Measurements from ENCODE around the gene GBX2. TPM values are rescaled to one million over a fixed set of nuclear protein-coding genes. Genes with fewer than 3 reads are reported as not detected.

GBX2 gene
- total RNA-seq, 1 experiment from 2014 or later, result 24.4 TPM

GRCh38 chr2:236130349-236130998 lies 37.7 kb downstream of the GBX2 start:
- no peaks in the 10 kb centered on the region; the same call in 1 of the 2 replicates for H3K36me3 ChIP-seq (replicated peaks; ENCODE audit: control insufficient read depth, insufficient read depth, low read length)
- H3K27me3 ChIP-seq (ENCODE audit: control insufficient read depth, insufficient read depth, low read length), result no peaks in the 10 kb centered on the region
- peak; percentile 52 for DNase-seq
- no peak overlapping the region for H3K4me3 ChIP-seq (ENCODE audit: insufficient read depth, low read depth, low read length)

- no peak for DNase-seq
- Histone ChIP-seq H3K4me3 (ENCODE audit: insufficient read depth, low read depth, low read length) (no peak overlapping the region), H3K36me3 (replicated peaks; ENCODE audit: control insufficient read depth, insufficient read depth, low read length) (no peaks in the 10 kb centered on the region; the same call in 1 of the 2 replicates), H3K27me3 (ENCODE audit: control insufficient read depth, insufficient read depth, low read length) (no peaks in the 10 kb centered on the region)
These were observed 38.3 kb downstream of the GBX2 start for GRCh38 chr2:236129935-236130334.

- Histone ChIP-seq H3K27me3 (ENCODE audit: control insufficient read depth, insufficient read depth, low read length) (no peaks in the 10 kb centered on the region), H3K4me3 (ENCODE audit: insufficient read depth, low read depth, low read length) (no peak overlapping the region), H3K36me3 (replicated peaks; ENCODE audit: control insufficient read depth, insufficient read depth, low read length) (no peaks in the 10 kb centered on the region; the same call in 1 of the 2 replicates)
- DNase-seq, result peak; percentile 54
These were observed 39.9 kb downstream of the GBX2 start for GRCh38 chr2:236128321-236128720.

- Histone ChIP-seq H3K4me3 (ENCODE audit: insufficient read depth, low read depth, low read length) (no peak overlapping the region), H3K36me3 (replicated peaks; ENCODE audit: control insufficient read depth, insufficient read depth, low read length) (no peaks in the 10 kb centered on the region), H3K27me3 (ENCODE audit: control insufficient read depth, insufficient read depth, low read length) (no peaks in the 10 kb centered on the region)
- peak; percentile 50 for DNase-seq
These were observed 41.2 kb downstream of the GBX2 start for GRCh38 chr2:236127010-236127409.

- Histone ChIP-seq H3K36me3 (replicated peaks; ENCODE audit: control insufficient read depth, insufficient read depth, low read length) (no peaks in the 10 kb centered on the region), H3K4me3 (ENCODE audit: insufficient read depth, low read depth, low read length) (no peak overlapping the region), H3K27me3 (ENCODE audit: control insufficient read depth, insufficient read depth, low read length) (no peaks in the 10 kb centered on the region)
- DNase-seq, result no peak
These were observed 42.6 kb downstream of the GBX2 start for GRCh38 chr2:236125541-236125940.

GRCh38 chr2:236124182-236124893 lies 43.8 kb downstream of the GBX2 start:
- H3K36me3 ChIP-seq (replicated peaks; ENCODE audit: control insufficient read depth, insufficient read depth, low read length), result no peaks in the 10 kb centered on the region
- H3K4me3 ChIP-seq (ENCODE audit: insufficient read depth, low read depth, low read length), result no peak overlapping the region
- H3K27me3 ChIP-seq (ENCODE audit: control insufficient read depth, insufficient read depth, low read length), result peaks cover 1% of the 10 kb centered on the region; the same call in 1 of the 2 replicates
- DNase-seq, result peak; percentile 56

GRCh38 chr2:236123716-236124115 lies 44.5 kb downstream of the GBX2 start:
- DNase-seq, result no peak
- H3K36me3 ChIP-seq (replicated peaks; ENCODE audit: control insufficient read depth, insufficient read depth, low read length), result no peaks in the 10 kb centered on the region
- no peak overlapping the region for H3K4me3 ChIP-seq (ENCODE audit: insufficient read depth, low read depth, low read length)
- peaks cover 4% of the 10 kb centered on the region; the same call in 1 of the 2 replicates for H3K27me3 ChIP-seq (ENCODE audit: control insufficient read depth, insufficient read depth, low read length)

- Histone ChIP-seq H3K4me3 (ENCODE audit: insufficient read depth, low read depth, low read length) (no peak overlapping the region), H3K36me3 (replicated peaks; ENCODE audit: control insufficient read depth, insufficient read depth, low read length) (no peaks in the 10 kb centered on the region), H3K27me3 (ENCODE audit: control insufficient read depth, insufficient read depth, low read length) (peaks cover 4% of the 10 kb centered on the region; the same call in 1 of the 2 replicates)
- no peak for DNase-seq
These were observed 46.0 kb downstream of the GBX2 start for GRCh38 chr2:236122236-236122635.

- H3K4me3 ChIP-seq (ENCODE audit: insufficient read depth, low read depth, low read length), result no peak overlapping the region
- peaks cover 5% of the 10 kb centered on the region; the same call in 1 of the 2 replicates for H3K27me3 ChIP-seq (ENCODE audit: control insufficient read depth, insufficient read depth, low read length)
- H3K36me3 ChIP-seq (replicated peaks; ENCODE audit: control insufficient read depth, insufficient read depth, low read length), result no peaks in the 10 kb centered on the region
- DNase-seq, result no peak
These were observed 46.6 kb downstream of the GBX2 start for GRCh38 chr2:236121546-236121945.

GRCh38 chr2:236120829-236121228 lies 47.4 kb downstream of the GBX2 start:
- Histone ChIP-seq H3K36me3 (replicated peaks; ENCODE audit: control insufficient read depth, insufficient read depth, low read length) (no peaks in the 10 kb centered on the region), H3K27me3 (ENCODE audit: control insufficient read depth, insufficient read depth, low read length) (peaks cover 5% of the 10 kb centered on the region; the same call in 1 of the 2 replicates), H3K4me3 (ENCODE audit: insufficient read depth, low read depth, low read length) (no peak overlapping the region)
- DNase-seq, result peak; percentile 53

- Histone ChIP-seq H3K36me3 (replicated peaks; ENCODE audit: control insufficient read depth, insufficient read depth, low read length) (no peaks in the 10 kb centered on the region), H3K4me3 (ENCODE audit: insufficient read depth, low read depth, low read length) (no peak overlapping the region), H3K27me3 (ENCODE audit: control insufficient read depth, insufficient read depth, low read length) (peaks cover 5% of the 10 kb centered on the region; the same call in 1 of the 2 replicates)
- peak; percentile 45 for DNase-seq
These were observed 48.0 kb downstream of the GBX2 start for GRCh38 chr2:236120141-236120601.

- Histone ChIP-seq H3K4me3 (ENCODE audit: insufficient read depth, low read depth, low read length) (no peak overlapping the region), H3K36me3 (replicated peaks; ENCODE audit: control insufficient read depth, insufficient read depth, low read length) (no peaks in the 10 kb centered on the region), H3K27me3 (ENCODE audit: control insufficient read depth, insufficient read depth, low read length) (peaks cover 5% of the 10 kb centered on the region; the same call in 1 of the 2 replicates)
- DNase-seq, result peak; percentile 41
These were observed 48.7 kb downstream of the GBX2 start for GRCh38 chr2:236119476-236119875.

GRCh38 chr2:236119003-236119402 lies 49.2 kb downstream of the GBX2 start:
- no peaks in the 10 kb centered on the region for H3K36me3 ChIP-seq (replicated peaks; ENCODE audit: control insufficient read depth, insufficient read depth, low read length)
- peaks cover 5% of the 10 kb centered on the region; the same call in 1 of the 2 replicates for H3K27me3 ChIP-seq (ENCODE audit: control insufficient read depth, insufficient read depth, low read length)
- no peak overlapping the region for H3K4me3 ChIP-seq (ENCODE audit: insufficient read depth, low read depth, low read length)
- DNase-seq, result peak; percentile 28

- H3K27me3 ChIP-seq (ENCODE audit: control insufficient read depth, insufficient read depth, low read length), result peaks cover 5% of the 10 kb centered on the region; the same call in 1 of the 2 replicates
- no peaks in the 10 kb centered on the region for H3K36me3 ChIP-seq (replicated peaks; ENCODE audit: control insufficient read depth, insufficient read depth, low read length)
- peak; percentile 56 for DNase-seq
- no peak overlapping the region for H3K4me3 ChIP-seq (ENCODE audit: insufficient read depth, low read depth, low read length)
These were observed 50.3 kb downstream of the GBX2 start for GRCh38 chr2:236117861-236118269.

GRCh38 chr2:236117401-236117800 lies 50.8 kb downstream of the GBX2 start:
- no peak for DNase-seq
- Histone ChIP-seq H3K36me3 (replicated peaks; ENCODE audit: control insufficient read depth, insufficient read depth, low read length) (no peaks in the 10 kb centered on the region), H3K4me3 (ENCODE audit: insufficient read depth, low read depth, low read length) (no peak overlapping the region), H3K27me3 (ENCODE audit: control insufficient read depth, insufficient read depth, low read length) (peaks cover 5% of the 10 kb centered on the region; the same call in 1 of the 2 replicates)
